B cell (primary cell): ENCODE measurements around the gene BTBD1.

Experiments used
- CTCF ChIP-seq: fragments of 200-600 bp; IDR thresholded peaks from one replicate; pipeline ENCODE4 v1.8.0; 2022; ENCODE audit warnings: antibody characterized with exemption, mild to moderate bottlenecking
- EZH2 ChIP-seq: IDR thresholded peaks from 2 replicates; pipeline ENCODE4 v1.6.1; 2012; ENCODE audit warnings: borderline replicate concordance, low read depth, mild to moderate bottlenecking, moderate library complexity, low read length; ENCODE audit not compliant: insufficient read depth, poor library complexity, severe bottlenecking

- no peak for TF ChIP-seq CTCF
- TF ChIP-seq EZH2: no peak
Observed at GRCh38 chr15:83077491-83078230, 10.6 kb upstream of the BTBD1 start.
